DND-41 (cell line): ENCODE results near the gene INPP4A.

Experiments
- CTCF ChIP-seq: IDR thresholded peaks from 2 replicates; pipeline ENCODE4 v1.5.1; 2012; ENCODE audit warnings: borderline replicate concordance, low read length, moderate library complexity, mild to moderate bottlenecking; ENCODE audit not compliant: poor library complexity, severe bottlenecking; ENCODE audit errors: extremely low read depth
- EZH2 ChIP-seq: IDR thresholded peaks from 3 replicates; pipeline ENCODE4 v1.6.1; 2012; ENCODE audit warnings: borderline replicate concordance, low read depth, mild to moderate bottlenecking, moderate library complexity, low read length, inconsistent platforms; ENCODE audit not compliant: severe bottlenecking

DNA sequence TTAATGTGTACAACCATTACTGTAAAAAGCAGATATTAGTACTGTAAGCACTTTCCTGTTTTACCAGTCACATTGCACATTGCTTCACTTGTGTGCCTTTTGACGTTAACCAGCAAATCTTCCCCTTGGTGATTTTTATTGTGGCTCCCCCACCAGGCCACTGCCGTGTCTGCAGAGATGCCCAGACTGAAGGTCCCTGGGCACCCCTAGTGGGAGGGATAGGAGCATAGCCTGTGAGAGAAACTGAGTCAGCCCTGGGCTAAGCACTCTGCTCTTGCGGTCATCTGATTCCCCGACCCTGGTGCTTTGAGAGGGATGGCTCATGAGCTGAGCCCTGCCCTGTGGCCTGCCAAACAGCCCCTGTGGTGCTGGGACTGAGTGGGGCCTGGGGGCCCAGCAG lies 73.4 kb downstream of the INPP4A start:
- peak; percentile 59 for TF ChIP-seq CTCF
- TF ChIP-seq EZH2: no peak
